Trophoblast cell (in vitro differentiated cells and primary cell): ENCODE results near the gene RBM47.

Experiments used
- DNase-seq, 2 donors: peaks; one replicate each; pipeline ENCODE4 v3.0.0-alpha.2; 2016
- H2AFZ ChIP-seq: 2 replicates; pipeline ENCODE4 v1.6.1; 2013; ENCODE audit warnings: low read length, moderate library complexity, mild to moderate bottlenecking; ENCODE audit not compliant: insufficient read depth, poor library complexity
- H2AK5ac ChIP-seq: 2 replicates; pipeline ENCODE4 v1.6.1; 2013; ENCODE audit warnings: mild to moderate bottlenecking, low read length
- H2BK120ac ChIP-seq: 2 replicates; pipeline ENCODE4 v1.6.1; 2013; ENCODE audit warnings: low read length, mild to moderate bottlenecking, moderate library complexity; ENCODE audit not compliant: insufficient read depth, poor library complexity
- H2BK12ac ChIP-seq: 2 replicates; pipeline ENCODE4 v1.6.1; 2013; ENCODE audit warnings: mild to moderate bottlenecking, low read length, moderate library complexity
- H2BK5ac ChIP-seq: 2 replicates; pipeline ENCODE4 v1.6.1; 2013; ENCODE audit warnings: low read length, low read depth, moderate library complexity, mild to moderate bottlenecking; ENCODE audit not compliant: poor library complexity
- H3K14ac ChIP-seq: 2 replicates; pipeline ENCODE4 v1.6.1; 2013; ENCODE audit warnings: mild to moderate bottlenecking, low read length
- H3K18ac ChIP-seq: 2 replicates; pipeline ENCODE4 v1.6.1; 2013; ENCODE audit warnings: mild to moderate bottlenecking, low read length
- H3K23ac ChIP-seq: 2 replicates; pipeline ENCODE4 v1.6.1; 2013; ENCODE audit warnings: low read length
- H3K27ac ChIP-seq: 2 replicates; pipeline ENCODE4 v1.5.1; 2013; ENCODE audit warnings: low read depth, mild to moderate bottlenecking, inconsistent platforms, low read length, moderate library complexity
- H3K27me3 ChIP-seq: 2 replicates; pipeline ENCODE4 v1.6.1; 2013; ENCODE audit warnings: inconsistent platforms, mild to moderate bottlenecking, low read length, moderate library complexity; ENCODE audit not compliant: insufficient read depth
- H3K36me3 ChIP-seq, 2 experiments: 1 replicate in 1 of 2; 2 replicates in 1 of 2; pipeline ENCODE4 v1.6.1; 2013; ENCODE audit warnings: low read length in 2 of 2, mild to moderate bottlenecking in 2 of 2, moderate library complexity in 1 of 2; ENCODE audit not compliant: insufficient read depth in 2 of 2, control insufficient read depth in 1 of 2
- H3K4ac ChIP-seq: 2 replicates; pipeline ENCODE4 v1.6.1; 2013; ENCODE audit warnings: low read depth, mild to moderate bottlenecking, low read length, moderate library complexity
- H3K4me1 ChIP-seq, 2 experiments: 1 replicate in 1 of 2; 2 replicates in 1 of 2; pipeline ENCODE4 v1.6.1; 2013; ENCODE audit warnings: low read length in 2 of 2, mild to moderate bottlenecking in 2 of 2, moderate library complexity in 1 of 2; ENCODE audit not compliant: insufficient read depth in 2 of 2, control insufficient read depth in 1 of 2
- H3K4me2 ChIP-seq: 2 replicates; pipeline ENCODE4 v1.6.1; 2013; ENCODE audit warnings: inconsistent platforms, mild to moderate bottlenecking, low read length, moderate library complexity
- H3K4me3 ChIP-seq: 2 replicates; pipeline ENCODE4 v1.5.1; 2013; ENCODE audit warnings: mild to moderate bottlenecking, low read depth, low read length, inconsistent platforms
- H3K79me1 ChIP-seq: one replicate; pipeline ENCODE4 v1.6.1; 2013; ENCODE audit warnings: low read length
- H3K79me2 ChIP-seq: 2 replicates; pipeline ENCODE4 v1.6.1; 2013; ENCODE audit warnings: low read length, mild to moderate bottlenecking; ENCODE audit not compliant: control insufficient read depth, insufficient read depth, poor library complexity
- H3K9ac ChIP-seq: 2 replicates; pipeline ENCODE4 v1.6.1; 2013; ENCODE audit warnings: mild to moderate bottlenecking, low read length
- H3K9me3 ChIP-seq: 2 replicates; pipeline ENCODE4 v1.6.1; 2013; ENCODE audit warnings: low read depth, mild to moderate bottlenecking, control low read depth, inconsistent platforms, low read length; ENCODE audit not compliant: insufficient read depth
- H4K12ac ChIP-seq: 2 replicates; pipeline ENCODE4 v1.6.1; 2013; ENCODE audit warnings: low read depth, mild to moderate bottlenecking, low read length, moderate library complexity
- H4K8ac ChIP-seq: 2 replicates; pipeline ENCODE4 v1.6.1; 2013; ENCODE audit warnings: low read depth, mild to moderate bottlenecking, low read length, moderate library complexity
- H4K91ac ChIP-seq: one replicate; pipeline ENCODE4 v1.6.1; 2013; ENCODE audit warnings: low read depth, mild to moderate bottlenecking, low read length, moderate library complexity
- WGBS: extraction: QIAGEN DNeasy Blood & Tissue Kit; methylation state at CpG from one replicate; pipeline ENCODE4 v1.1.7; 2013; ENCODE audit warnings: missing lambda C conversion rate; ENCODE audit not compliant: insufficient read length, insufficient coverage; ENCODE audit errors: extremely low coverage; 5-methylcytosine and 5-hydroxymethylcytosine counted together

RBM47 gene

DNA sequence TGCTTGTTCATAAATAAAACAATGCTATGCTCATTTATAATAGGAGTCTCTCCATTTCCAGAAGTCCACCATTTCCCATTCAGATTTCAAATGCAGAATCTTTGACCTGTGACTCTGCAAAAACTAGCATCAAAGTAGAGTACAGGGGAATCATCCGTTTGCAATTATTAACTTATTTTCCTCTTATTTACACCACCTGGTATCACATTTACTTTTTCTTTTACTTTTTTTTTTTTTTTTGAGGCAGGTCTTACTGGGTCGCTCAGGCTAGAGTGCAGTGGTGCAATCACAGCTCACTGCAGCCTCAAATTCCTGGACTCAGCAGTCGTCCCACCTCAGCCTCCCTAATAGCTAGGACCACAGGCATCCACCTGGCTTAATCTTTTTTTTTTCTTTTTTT, 37.6 kb downstream of the RBM47 start:
- DNase-seq = no peak
- Histone ChIP-seq H3K27me3 (no peaks in the 10 kb centered on the region), H3K23ac (no peak overlapping the region)

GRCh38 chr4:40587826-40588225, 41.8 kb downstream of the RBM47 start:
- H3K27ac ChIP-seq = peak overlapping the region; percentile 70
- no CpG with 5 or more reads among the region's 3 CpGs for WGBS
- no peak overlapping the region for H3K9ac ChIP-seq
- H3K79me1 ChIP-seq = peaks cover 12% of the 10 kb centered on the region
- DNase-seq = peak; percentile 92 to 98
- peaks cover 18 to 29% of the 10 kb centered on the region in 2 experiments for H3K4me1 ChIP-seq
- H2BK120ac ChIP-seq = no peak overlapping the region
- no peak overlapping the region for H3K4ac ChIP-seq
- peaks cover 4% of the 10 kb centered on the region for H3K79me2 ChIP-seq
- no peak overlapping the region for H2AFZ ChIP-seq
- no peak overlapping the region for H3K4me3 ChIP-seq
- H2BK12ac ChIP-seq = no peak overlapping the region
- H3K4me2 ChIP-seq = peak overlapping the region; percentile 20
- H4K91ac ChIP-seq = no peak overlapping the region
- H3K36me3 ChIP-seq = no peaks in the 10 kb centered on the region
- no peak overlapping the region for H4K8ac ChIP-seq
- H3K18ac ChIP-seq = no peak overlapping the region
- peak overlapping the region; percentile 9 for H2BK5ac ChIP-seq
- no peak overlapping the region for H3K14ac ChIP-seq
- no peaks in the 10 kb centered on the region for H3K27me3 ChIP-seq
- H3K23ac ChIP-seq = no peak overlapping the region
- no peaks in the 10 kb centered on the region for H3K9me3 ChIP-seq
- no peak overlapping the region for H4K12ac ChIP-seq
- H2AK5ac ChIP-seq = no peak overlapping the region

More for the DNA sequence above, 37.6 kb downstream of the RBM47 start:
- H3K9me3 ChIP-seq = no peaks in the 10 kb centered on the region
- no peak overlapping the region for H3K4ac ChIP-seq
- no peak overlapping the region for H2BK5ac ChIP-seq
- H4K12ac ChIP-seq = no peak overlapping the region
- no CpG with 5 or more reads among the region's 3 CpGs for WGBS
- H4K8ac ChIP-seq = no peak overlapping the region
- H3K4me1 ChIP-seq = peaks cover 2 to 14% of the 10 kb centered on the region in 2 experiments
- H3K18ac ChIP-seq = no peak overlapping the region
- H3K4me3 ChIP-seq = no peak overlapping the region
- no peak overlapping the region for H3K9ac ChIP-seq
- no peak overlapping the region for H3K4me2 ChIP-seq
- no peak overlapping the region for H2BK12ac ChIP-seq
- no peak overlapping the region for H3K27ac ChIP-seq
- H2AFZ ChIP-seq = no peak overlapping the region
- no peak overlapping the region for H2BK120ac ChIP-seq
- no peaks in the 10 kb centered on the region for H3K36me3 ChIP-seq
- no peak overlapping the region for H4K91ac ChIP-seq
- H3K79me2 ChIP-seq = peaks cover 2% of the 10 kb centered on the region
- no peak overlapping the region for H3K14ac ChIP-seq
- H2AK5ac ChIP-seq = no peak overlapping the region
- H3K79me1 ChIP-seq = peaks cover 2% of the 10 kb centered on the region

- H3K14ac ChIP-seq = peak overlapping the region; percentile 60
- no peak overlapping the region for H3K4me2 ChIP-seq
- peaks cover 12% of the 10 kb centered on the region for H3K79me1 ChIP-seq
- peak overlapping the region; percentile 39 for H3K4ac ChIP-seq
- peak overlapping the region; percentile 20 for H4K8ac ChIP-seq
- peak overlapping the region; percentile 83 for H2BK5ac ChIP-seq
- no peak for DNase-seq
- WGBS = no CpG with 5 or more reads among the region's 2 CpGs
- no peak overlapping the region for H3K9ac ChIP-seq
- peak overlapping the region; percentile 89 for H2BK120ac ChIP-seq
- no peaks in the 10 kb centered on the region for H3K36me3 ChIP-seq
- H3K27me3 ChIP-seq = no peaks in the 10 kb centered on the region
- peak overlapping the region; percentile 87 for H2AK5ac ChIP-seq
- peaks cover 18 to 29% of the 10 kb centered on the region in 2 experiments for H3K4me1 ChIP-seq
- no peak overlapping the region for H3K4me3 ChIP-seq
- H2AFZ ChIP-seq = no peak overlapping the region
- H3K18ac ChIP-seq = peak overlapping the region; percentile 52
- no peak overlapping the region for H3K23ac ChIP-seq
- peak overlapping the region; percentile 90 for H2BK12ac ChIP-seq
- H4K12ac ChIP-seq = no peak overlapping the region
- peak overlapping the region; percentile 70 for H4K91ac ChIP-seq
- H3K9me3 ChIP-seq = no peaks in the 10 kb centered on the region
- H3K79me2 ChIP-seq = peaks cover 4% of the 10 kb centered on the region
- peak overlapping the region; percentile 48 for H3K27ac ChIP-seq
Measured at GRCh38 chr4:40587351-40587750, 42.3 kb downstream of the RBM47 start.

DNA sequence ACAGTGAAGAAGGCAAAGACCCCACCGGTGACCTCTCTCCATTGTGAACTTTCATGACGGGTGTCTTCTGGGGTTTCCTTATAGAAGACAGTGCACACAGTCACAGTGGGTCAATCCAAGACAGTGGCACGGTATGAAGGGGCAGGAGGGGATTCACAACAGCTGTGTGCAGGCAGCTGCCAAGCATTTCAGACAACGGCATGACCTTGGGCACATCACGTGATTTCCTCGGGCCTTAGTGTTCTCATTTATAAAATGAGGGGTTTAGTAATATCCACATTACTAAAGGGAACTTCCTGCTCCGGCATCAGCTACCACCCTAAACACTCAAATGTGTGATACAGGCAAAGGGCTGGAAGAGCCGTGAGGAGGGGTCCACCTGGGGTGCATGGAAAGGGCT, 42.9 kb downstream of the RBM47 start:
- no peak overlapping the region for H2AFZ ChIP-seq
- no peaks in the 10 kb centered on the region for H3K9me3 ChIP-seq
- no peaks in the 10 kb centered on the region for H3K27me3 ChIP-seq
- H3K4ac ChIP-seq = peak overlapping the region; percentile 39
- H4K8ac ChIP-seq = peak overlapping the region; percentile 23
- no peak overlapping the region for H3K23ac ChIP-seq
- peak overlapping the region; percentile 90 for H2BK12ac ChIP-seq
- no peak overlapping the region for H3K4me3 ChIP-seq
- no peak overlapping the region for H4K12ac ChIP-seq
- no peak overlapping the region for H3K4me2 ChIP-seq
- peak in 1 of 2 donors; percentile 42 for DNase-seq
- no peak overlapping the region for H3K9ac ChIP-seq
- H3K36me3 ChIP-seq = no peaks in the 10 kb centered on the region
- peaks cover 14% of the 10 kb centered on the region for H3K79me1 ChIP-seq
- peaks cover 20 to 33% of the 10 kb centered on the region in 2 experiments for H3K4me1 ChIP-seq
- H4K91ac ChIP-seq = peak overlapping the region; percentile 70
- no CpG with 5 or more reads among the region's 8 CpGs for WGBS
- H3K79me2 ChIP-seq = peaks cover 4% of the 10 kb centered on the region
- H3K27ac ChIP-seq = peak overlapping the region; percentile 32
- peak overlapping the region; percentile 87 for H2AK5ac ChIP-seq
- peak overlapping the region; percentile 89 for H2BK120ac ChIP-seq
- peak overlapping the region; percentile 60 for H3K14ac ChIP-seq
- H2BK5ac ChIP-seq = peak overlapping the region; percentile 83
- peak overlapping the region; percentile 52 for H3K18ac ChIP-seq
